ENCODE measurements around the gene COL3A1.

Gene COL3A1

DNA sequence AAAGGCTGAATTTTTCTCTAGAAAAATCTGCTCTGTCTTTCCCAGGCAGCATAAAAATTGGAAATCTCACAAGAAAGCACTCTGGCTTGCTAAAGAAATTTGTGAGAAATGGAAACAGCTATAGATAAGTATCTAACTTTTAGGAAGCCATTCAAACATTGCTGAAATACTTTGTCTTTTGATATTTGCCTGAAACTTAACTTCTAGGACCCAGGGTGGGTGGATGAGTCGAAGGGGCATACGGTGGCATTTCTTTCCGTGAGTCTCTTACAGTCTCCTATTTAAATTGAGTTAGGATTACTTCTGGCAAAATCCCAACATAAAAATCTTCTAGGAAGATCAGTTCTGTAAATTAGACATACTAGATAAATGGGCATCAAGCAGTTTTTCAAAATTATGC, 532 bp upstream of the COL3A1 start:
- no peak overlapping the region for H3K27ac ChIP-seq
- no peak for DNase-seq (ENCODE audit: low read depth, low spot score)

DNA sequence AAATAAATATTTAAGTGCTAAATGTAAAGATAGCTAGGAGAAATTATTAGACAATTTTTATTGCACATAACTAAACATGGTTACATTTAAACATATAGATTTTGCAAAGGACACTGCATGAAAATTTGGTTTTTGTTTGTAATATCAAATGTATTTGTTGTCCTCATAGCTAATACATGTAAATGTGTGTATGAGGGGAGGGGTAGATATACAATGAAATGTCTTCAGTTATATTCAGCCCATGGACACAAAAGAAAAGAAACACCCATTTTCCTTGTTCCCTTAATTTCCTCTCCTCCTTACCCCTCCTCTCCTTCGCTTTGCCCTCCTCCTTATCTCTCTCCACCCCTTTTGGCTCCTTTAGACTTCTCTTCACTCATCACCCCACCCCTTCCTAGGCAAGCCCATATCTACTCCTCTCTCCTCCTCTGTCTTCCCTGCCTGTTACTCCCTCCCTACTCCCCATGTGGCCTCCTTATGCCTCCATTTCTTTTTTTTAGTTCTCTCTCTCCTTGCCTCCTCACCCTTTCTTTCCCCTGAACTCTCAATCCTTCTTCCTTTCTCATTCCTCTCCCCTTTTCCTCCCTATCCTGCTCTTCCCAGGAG, 1.4 kb downstream of the COL3A1 start:
- DNase-seq (ENCODE audit: low read depth, low spot score), result no peak
- no peak overlapping the region for H3K27ac ChIP-seq

DNA sequence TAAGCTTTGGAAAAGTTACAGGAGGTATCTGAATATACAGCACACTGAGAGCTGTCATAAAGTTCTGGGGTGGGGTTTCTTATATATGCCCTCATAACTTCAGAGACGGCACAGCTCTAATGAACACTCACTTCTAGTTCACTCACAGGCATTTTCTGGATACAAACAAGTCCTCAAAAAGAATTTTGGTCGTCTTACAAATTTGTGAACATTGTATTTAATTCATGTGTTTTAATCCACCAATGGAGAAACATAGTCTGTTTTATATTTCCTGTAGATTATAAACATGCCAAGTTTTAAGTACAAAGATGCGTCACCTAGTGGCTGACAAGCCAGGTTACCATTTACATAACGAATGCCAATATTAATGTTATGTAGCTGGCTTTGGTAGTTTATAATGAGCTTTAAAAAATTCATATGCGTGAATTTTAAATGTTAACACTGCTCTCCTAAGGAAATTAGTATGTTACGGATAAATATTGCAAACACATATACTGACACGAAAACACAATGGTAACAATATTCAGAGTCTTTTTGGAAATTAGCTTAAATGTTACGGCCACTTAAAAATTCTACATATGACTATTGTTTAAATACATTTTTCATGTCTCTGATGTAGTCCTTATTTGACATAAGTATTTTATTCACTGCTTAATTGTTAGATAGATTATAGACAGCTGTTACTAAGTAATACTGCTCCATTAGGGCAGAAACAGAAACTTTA, 2.5 kb downstream of the COL3A1 start:
- peak; percentile 3 for DNase-seq (ENCODE audit: low read depth, low spot score)
- H3K27ac ChIP-seq, result no peak overlapping the region

GRCh38 chr2:188977317-188977716, 3.1 kb downstream of the COL3A1 start:
- DNase-seq (ENCODE audit: low read depth, low spot score), result no peak
- H3K27ac ChIP-seq, result no peak overlapping the region

GRCh38 chr2:188978291-188979081, 4.3 kb downstream of the COL3A1 start:
- DNase-seq (ENCODE audit: low read depth, low spot score), result no peak
- no peak overlapping the region for H3K27ac ChIP-seq

DNA sequence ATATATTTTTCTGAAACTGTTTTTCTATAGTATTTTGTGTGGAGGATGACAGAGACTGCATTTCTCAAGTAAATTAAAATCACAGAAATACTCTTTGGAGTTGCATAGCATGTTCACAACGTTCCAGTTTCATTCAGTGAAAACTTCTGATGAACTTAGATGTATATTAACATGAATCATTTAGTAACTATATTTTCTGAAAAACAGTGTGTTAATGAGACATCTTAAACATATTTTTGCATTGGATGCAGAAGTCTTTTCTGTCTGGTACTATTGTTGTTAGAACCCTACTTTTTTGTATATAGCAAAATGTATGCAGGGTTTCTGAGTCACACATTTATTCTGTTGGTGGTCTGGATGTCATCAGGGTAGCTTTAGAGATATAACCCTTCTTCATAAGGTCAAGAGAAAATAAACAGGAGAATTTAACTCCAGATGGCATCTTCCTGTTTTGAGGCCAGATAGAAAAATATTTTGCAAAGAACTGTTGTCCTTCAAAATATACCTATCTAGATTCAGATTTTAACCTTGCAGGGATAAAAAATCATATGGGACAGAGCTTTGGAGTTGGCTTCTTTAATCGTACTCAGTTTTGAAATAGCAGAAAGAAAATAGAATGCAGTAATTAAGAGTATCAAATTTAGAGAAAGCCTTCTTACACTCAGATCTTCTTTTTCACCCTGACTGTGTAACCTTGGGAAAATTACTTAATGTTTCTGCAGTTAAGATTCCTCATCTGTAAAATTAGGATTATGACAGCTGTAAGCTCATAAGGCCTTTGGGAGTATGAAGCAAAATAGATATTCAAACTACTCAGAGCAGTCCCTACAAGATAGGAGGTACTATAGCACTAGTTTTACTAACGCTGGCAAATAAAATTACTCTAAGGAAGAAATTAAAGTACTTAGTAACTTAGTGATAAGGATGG, 5.3 kb downstream of the COL3A1 start:
- no peak overlapping the region for H3K27ac ChIP-seq
- DNase-seq (ENCODE audit: low read depth, low spot score), result no peak

GRCh38 chr2:188983427-188984064, 9.4 kb downstream of the COL3A1 start:
- DNase-seq (ENCODE audit: low read depth, low spot score), result no peak
- H3K27ac ChIP-seq, result no peak overlapping the region

DNA sequence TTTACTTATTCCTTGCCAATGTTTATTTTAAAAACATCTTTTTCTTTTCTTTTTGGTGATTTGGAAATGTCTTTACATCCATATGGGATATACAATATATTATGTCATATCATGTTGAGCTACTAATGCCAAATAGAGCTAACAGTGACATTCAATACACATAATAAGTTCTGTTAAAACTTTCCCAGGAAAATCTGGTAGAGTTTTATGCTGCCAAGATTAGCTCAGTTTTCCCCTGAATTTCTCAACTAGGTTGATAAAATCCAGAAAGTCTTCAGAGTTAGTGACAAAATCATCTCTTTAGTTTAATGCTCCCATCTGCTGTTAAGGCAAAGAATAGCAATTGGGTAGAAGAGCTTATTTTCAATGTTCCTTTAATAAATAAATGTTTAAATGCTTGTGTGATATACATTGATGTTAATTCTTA, 9.9 kb downstream of the COL3A1 start:
- H3K27ac ChIP-seq, result no peak overlapping the region
- DNase-seq (ENCODE audit: low read depth, low spot score), result no peak

DNA sequence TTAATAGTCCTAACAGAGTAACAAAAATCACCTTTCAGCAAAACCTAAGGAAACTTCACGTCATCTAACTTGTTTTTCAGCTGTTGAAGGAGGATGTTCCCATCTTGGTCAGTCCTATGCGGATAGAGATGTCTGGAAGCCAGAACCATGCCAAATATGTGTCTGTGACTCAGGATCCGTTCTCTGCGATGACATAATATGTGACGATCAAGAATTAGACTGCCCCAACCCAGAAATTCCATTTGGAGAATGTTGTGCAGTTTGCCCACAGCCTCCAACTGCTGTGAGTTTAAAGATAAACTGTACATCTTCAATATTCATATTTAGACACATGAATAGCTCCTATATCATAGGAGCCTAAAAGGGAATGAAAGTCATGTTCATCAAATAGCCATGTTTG, 10.5 kb downstream of the COL3A1 start:
- no peak overlapping the region for H3K27ac ChIP-seq
- no peak for DNase-seq (ENCODE audit: low read depth, low spot score)

DNA sequence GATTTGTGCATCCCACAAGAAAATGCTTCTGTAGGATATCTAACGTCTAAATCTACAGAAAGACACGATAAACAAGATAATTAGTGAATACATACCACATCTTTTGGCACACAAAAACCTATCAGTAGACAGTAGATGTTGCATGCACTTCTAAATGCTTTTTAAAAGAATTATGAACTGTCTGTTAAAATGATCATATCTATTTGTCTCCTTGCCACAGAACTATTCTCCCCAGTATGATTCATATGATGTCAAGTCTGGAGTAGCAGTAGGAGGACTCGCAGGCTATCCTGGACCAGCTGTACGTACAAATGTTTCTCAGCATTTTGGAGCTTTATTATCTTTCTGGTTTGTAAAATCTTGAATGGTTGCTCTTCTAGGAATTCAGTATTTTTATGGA, 12.7 kb downstream of the COL3A1 start:
- no peak overlapping the region for H3K27ac ChIP-seq
- no peak for DNase-seq (ENCODE audit: low read depth, low spot score)

DNA sequence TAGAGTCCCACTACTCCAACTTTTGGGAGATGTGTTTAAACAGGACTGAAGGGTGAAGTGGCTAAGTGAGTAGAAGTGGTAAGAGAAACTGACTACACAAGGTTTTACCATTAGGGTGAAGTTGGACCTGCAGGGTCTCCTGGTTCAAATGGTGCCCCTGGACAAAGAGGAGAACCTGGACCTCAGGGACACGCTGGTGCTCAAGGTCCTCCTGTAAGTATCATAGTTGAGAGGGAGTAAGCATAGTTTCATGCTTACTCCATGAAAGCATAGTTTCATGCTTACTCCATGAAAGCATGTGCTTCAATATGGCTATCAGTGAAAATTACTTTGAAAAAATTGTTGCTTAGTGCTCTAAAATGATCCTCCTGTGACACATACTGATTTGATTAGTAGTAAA, 19.1 kb downstream of the COL3A1 start:
- no peak overlapping the region for H3K27ac ChIP-seq
- DNase-seq (ENCODE audit: low read depth, low spot score), result no peak

- no peak overlapping the region for H3K27ac ChIP-seq
- DNase-seq (ENCODE audit: low read depth, low spot score), result no peak
These were observed 23.1 kb downstream of the COL3A1 start for GRCh38 chr2:188997263-188997662.

- no peak overlapping the region for H3K27ac ChIP-seq
- DNase-seq (ENCODE audit: low read depth, low spot score), result no peak
These were observed 26.0 kb downstream of the COL3A1 start for GRCh38 chr2:189000221-189000620.

- DNase-seq (ENCODE audit: low read depth, low spot score), result peak; percentile 33
- H3K27ac ChIP-seq, result no peak overlapping the region
These were observed 27.9 kb downstream of the COL3A1 start for GRCh38 chr2:189002079-189002478.

DNA sequence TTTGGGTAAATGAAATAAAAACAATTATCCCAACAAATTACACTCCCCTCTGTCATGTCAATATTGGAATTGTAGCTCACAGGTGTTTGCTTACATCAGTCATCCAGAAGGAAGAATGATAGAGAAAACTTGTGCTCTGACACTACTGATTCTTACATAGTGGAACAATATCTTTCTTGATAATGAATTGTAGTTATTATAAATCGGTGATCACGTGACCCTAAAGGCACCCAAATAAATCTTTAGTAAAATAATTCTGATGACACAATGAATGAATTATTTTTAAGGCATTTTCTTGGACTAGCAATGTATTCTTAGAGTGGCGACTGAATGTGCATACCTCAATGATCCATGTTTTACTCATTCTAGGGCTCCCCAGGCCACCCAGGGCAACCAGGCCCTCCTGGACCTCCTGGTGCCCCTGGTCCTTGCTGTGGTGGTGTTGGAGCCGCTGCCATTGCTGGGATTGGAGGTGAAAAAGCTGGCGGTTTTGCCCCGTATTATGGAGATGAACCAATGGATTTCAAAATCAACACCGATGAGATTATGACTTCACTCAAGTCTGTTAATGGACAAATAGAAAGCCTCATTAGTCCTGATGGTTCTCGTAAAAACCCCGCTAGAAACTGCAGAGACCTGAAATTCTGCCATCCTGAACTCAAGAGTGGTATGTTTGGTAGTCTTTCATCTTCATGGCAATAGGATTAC, 34.5 kb downstream of the COL3A1 start:
- no peak for DNase-seq (ENCODE audit: low read depth, low spot score)
- H3K27ac ChIP-seq, result no peak overlapping the region

GRCh38 chr2:189010536-189010935, 36.4 kb downstream of the COL3A1 start:
- H3K27ac ChIP-seq, result no peak overlapping the region
- DNase-seq (ENCODE audit: low read depth, low spot score), result no peak

- no peak overlapping the region for H3K27ac ChIP-seq
- DNase-seq (ENCODE audit: low read depth, low spot score), result no peak
These were observed 38.2 kb downstream of the COL3A1 start for GRCh38 chr2:189012351-189012750.

GRCh38 chr2:189013031-189013430, 38.9 kb downstream of the COL3A1 start:
- no peak overlapping the region for H3K27ac ChIP-seq
- DNase-seq (ENCODE audit: low read depth, low spot score), result no peak
